ENCODE results near the gene GSTM1. TPM values are rescaled to one million over a fixed set of nuclear protein-coding genes. Genes with fewer than 3 reads are reported as not detected.
"Not testable (repeated sequence)": the region's sequence is repeated elsewhere in the genome, so short reads cannot be mapped to it uniquely, and the experiment has no call there.

GSTM1 gene
- total RNA-seq, 2 experiments from 2014 or later = 0.22 TPM; not detected in 1

DNA sequence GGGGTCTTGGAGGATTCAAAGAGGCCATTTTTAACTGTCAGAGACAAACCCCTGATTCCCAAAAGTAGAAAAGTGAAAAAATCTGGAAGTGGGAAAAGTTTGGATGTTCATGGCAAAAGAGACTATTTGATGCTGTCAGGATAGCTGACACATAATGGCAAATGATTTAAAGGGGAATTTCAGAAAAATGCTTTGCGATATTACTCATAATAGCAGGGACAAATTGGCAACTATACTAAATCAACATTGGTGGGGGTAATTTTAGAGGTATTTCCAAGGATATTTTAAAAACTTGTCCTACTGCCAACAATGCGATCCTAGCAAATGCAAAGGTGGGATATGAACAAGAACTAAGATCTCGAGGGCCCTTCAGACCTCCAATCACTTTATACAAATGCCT, 37.0 kb upstream of the GSTM1 start:
- ChIA-PET CTCF (interaction anchor here (1.0 to 5.4 kb wide), 8 partner anchors 9 to 334 kb away, joined by 3 to 115 read pairs (median 7); partner anchors contain the start of genes AHCYL1 and GNAI3), POLR2A (no interaction called here)
- H3K36me3 Mint-ChIP-seq = no peaks in the 10 kb centered on the region
- H3K9me3 Mint-ChIP-seq = no peaks in the 10 kb centered on the region
- DNase-seq = no peak
- no peak overlapping the region for H3K27ac Mint-ChIP-seq
- intact Hi-C loops (cut with micrococcal nuclease) = no loop called here
- peaks cover 8% of the 10 kb centered on the region for H3K4me1 Mint-ChIP-seq (ENCODE audit: low read depth)
- peaks cover 12% of the 10 kb centered on the region for H3K27me3 Mint-ChIP-seq
- H3K4me3 Mint-ChIP-seq = no peak overlapping the region

DNA sequence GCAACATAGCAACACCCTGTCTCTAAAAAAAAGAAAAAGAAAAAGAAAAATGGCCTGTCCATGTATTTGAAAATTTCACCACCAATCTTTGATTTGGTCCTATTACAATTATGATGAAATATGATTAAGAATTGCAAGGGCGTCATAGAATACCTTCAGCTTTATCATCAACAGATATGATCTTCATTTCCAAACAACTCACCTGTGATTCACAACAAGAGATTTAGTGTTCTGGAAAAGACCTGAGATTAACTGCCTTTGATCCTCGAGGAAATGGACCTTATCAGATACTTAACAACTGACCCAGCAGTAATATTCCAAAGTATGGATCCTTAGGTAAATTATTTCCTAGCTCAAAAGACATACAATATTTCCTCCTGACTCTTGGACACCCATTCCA, 35.2 kb upstream of the GSTM1 start:
- H3K9me3 Mint-ChIP-seq = no peaks in the 10 kb centered on the region
- intact Hi-C loops (cut with micrococcal nuclease) = no loop called here
- peaks cover 12% of the 10 kb centered on the region for H3K4me1 Mint-ChIP-seq (ENCODE audit: low read depth)
- CTCF ChIA-PET = interaction anchor here (0.9 to 5.4 kb wide), 4 partner anchors 11 to 333 kb away, joined by 3 to 115 read pairs (median 16); partner anchors contain the start of gene AHCYL1
- DNase-seq = no peak
- peaks cover 12% of the 10 kb centered on the region for H3K27me3 Mint-ChIP-seq
- H3K27ac Mint-ChIP-seq = no peak overlapping the region
- H3K36me3 Mint-ChIP-seq = no peaks in the 10 kb centered on the region
- POLR2A ChIA-PET = no interaction called here
- H3K4me3 Mint-ChIP-seq = no peak overlapping the region

DNA sequence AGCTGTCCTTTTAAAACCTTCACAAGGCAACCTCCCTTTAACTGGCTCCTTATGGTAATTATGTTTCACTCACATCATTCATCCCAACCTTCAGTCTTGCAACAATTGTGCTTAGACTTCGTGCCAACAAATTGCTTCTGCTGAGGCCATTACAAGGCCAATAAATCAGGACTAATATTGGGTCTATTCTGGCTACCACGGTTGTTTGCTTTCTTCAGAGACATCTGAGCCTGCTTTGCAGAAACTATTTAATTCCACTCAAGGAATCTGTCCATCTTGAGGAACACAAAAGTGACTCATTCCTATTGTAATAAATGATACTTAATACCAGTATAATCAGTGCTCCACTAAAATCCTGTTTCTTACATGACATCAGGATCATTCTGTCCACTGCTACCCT, 34.3 kb upstream of the GSTM1 start:
- H3K4me3 Mint-ChIP-seq = no peak overlapping the region
- no peaks in the 10 kb centered on the region for H3K36me3 Mint-ChIP-seq
- H3K9me3 Mint-ChIP-seq = no peaks in the 10 kb centered on the region
- ChIA-PET POLR2A (no interaction called here), CTCF (interaction anchor here (4.9 to 5.4 kb wide), 2 partner anchors 12 to 331 kb away, joined by 26 to 115 read pairs; partner anchors contain the start of gene AHCYL1)
- DNase-seq = no peak
- H3K4me1 Mint-ChIP-seq (ENCODE audit: low read depth) = peaks cover 12% of the 10 kb centered on the region
- intact Hi-C loops (cut with micrococcal nuclease) = no loop called here
- peaks cover 12% of the 10 kb centered on the region for H3K27me3 Mint-ChIP-seq
- no peak overlapping the region for H3K27ac Mint-ChIP-seq

DNA sequence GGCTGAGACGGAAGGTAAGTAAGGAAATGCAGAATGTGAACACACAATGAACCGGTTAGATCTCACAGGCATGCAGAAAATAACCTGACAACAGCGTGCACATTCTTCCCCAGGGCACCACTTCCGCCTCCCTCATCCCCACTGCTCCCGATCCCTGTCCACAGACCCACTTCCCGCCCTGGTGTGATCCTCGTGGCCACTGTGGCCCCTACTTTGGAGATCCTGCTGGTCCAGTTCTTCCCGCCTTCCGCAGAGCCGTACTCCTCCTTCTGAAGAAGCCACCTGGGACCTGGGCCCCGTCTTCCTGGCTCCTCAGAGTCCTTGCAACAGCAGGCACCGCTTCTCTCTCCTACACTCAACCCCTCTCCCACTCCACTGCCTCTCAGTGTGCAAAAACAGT, 33.1 kb upstream of the GSTM1 start:
- no peak overlapping the region for H3K27ac Mint-ChIP-seq
- no peaks in the 10 kb centered on the region for H3K9me3 Mint-ChIP-seq
- intact Hi-C loops (cut with micrococcal nuclease) = no loop called here
- H3K27me3 Mint-ChIP-seq = peaks cover 12% of the 10 kb centered on the region
- ChIA-PET POLR2A (interaction anchor here (1.7 kb wide), 1 partner anchor 35 kb away, joined by 4 read pairs; the partner anchor contains the start of genes AMPD2 and GNAT2), CTCF (interaction anchor here (2.6 to 8.4 kb wide), 2 partner anchors 15 to 330 kb away, joined by 13 to 71 read pairs; partner anchors contain the start of gene AHCYL1)
- no peak for DNase-seq
- H3K36me3 Mint-ChIP-seq = no peaks in the 10 kb centered on the region
- H3K4me1 Mint-ChIP-seq (ENCODE audit: low read depth) = peaks cover 12% of the 10 kb centered on the region
- no peak overlapping the region for H3K4me3 Mint-ChIP-seq

DNA sequence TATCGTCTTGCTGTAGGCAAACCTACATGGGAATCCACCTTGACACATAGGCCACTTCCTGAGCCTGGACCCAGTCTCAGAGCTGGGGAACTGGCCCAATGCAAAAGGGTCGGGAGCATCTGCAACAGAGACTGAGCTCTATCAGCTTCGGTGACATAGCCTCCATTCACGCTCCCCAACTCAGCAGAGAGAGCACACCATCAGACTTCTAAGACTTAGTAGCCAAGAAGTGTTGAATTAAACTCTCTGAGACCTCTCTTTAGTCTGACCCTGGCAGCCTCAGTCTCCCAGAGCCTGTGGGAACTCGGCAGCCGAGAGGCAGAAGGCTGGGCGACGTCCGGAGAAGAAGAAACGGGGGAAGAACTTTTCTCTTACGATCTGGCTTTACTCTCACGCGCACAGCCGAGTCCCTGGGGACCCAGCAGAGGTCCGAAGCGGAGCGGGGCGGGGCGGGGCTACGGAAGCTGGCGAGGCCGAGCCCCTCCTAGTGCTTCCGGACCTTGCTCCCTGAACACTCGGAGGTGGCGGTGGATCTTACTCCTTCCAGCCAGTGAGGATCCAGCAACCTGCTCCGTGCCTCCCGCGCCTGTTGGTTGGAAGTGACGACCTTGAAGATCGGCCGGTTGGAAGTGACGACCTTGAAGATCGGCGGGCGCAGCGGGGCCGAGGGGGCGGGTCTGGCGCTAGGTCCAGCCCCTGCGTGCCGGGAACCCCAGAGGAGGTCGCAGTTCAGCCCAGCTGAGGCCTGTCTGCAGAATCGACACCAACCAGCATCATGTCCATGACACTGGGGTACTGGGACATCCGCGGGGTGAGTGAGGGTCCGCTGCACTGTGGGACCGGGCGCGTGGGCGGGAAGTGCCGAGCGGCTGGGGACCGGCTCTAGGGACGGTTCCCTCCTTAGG, 31.8 kb upstream of the GSTM1 start, which contains the start of gene GSTM4:
GSTM4 (plus strand) TSS at position 485 of the 905 bp plus-strand sequence; CDS start at position 776, 291 bp downstream.
- CTCF ChIA-PET = interaction anchor here (1.1 to 8.4 kb wide), 6 partner anchors 16 to 329 kb away, joined by 3 to 71 read pairs (median 4); partner anchors contain the start of gene AHCYL1
- DNase-seq = peak; percentile 80
- Mint-ChIP-seq H3K9me3 (no peaks in the 10 kb centered on the region), H3K4me3 (peak within 1 kb of the TSS; percentile 89), H3K27me3 (peaks cover 10% of the 10 kb centered on the region), H3K27ac (peak within 1 kb of the TSS; percentile 66), H3K36me3 (no peaks in the 10 kb centered on the region), H3K4me1 (ENCODE audit: low read depth) (peaks cover 12% of the 10 kb centered on the region)
- POLR2A ChIA-PET = interaction anchor here (0.6 to 1.7 kb wide), 2 partner anchors 36 to 329 kb away, joined by 4 read pairs; partner anchors contain the start of genes AHCYL1, AMPD2 and GNAT2
- intact Hi-C loops (cut with micrococcal nuclease) = no loop called here

DNA sequence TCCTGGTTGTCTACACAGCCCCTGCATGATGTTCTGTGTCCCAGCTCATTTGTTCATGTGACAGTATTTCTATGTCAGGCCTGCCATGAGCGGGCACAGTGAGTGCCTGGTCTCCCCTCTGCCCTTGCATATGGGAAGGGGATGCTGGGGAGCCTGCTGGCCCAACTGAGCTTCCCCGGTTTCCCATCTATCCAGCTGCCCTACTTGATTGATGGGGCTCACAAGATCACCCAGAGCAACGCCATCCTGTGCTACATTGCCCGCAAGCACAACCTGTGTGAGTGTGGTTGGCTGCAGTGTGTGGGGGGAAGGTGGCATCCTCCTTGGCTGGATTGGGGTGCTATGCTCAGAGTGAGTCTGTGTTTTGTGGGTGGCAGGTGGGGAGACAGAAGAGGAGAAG, 30.2 kb upstream of the GSTM1 start:
- Mint-ChIP-seq H3K4me1 (ENCODE audit: low read depth) (peaks cover 12% of the 10 kb centered on the region), H3K9me3 (no peaks in the 10 kb centered on the region), H3K36me3 (no peaks in the 10 kb centered on the region), H3K4me3 (no peak overlapping the region), H3K27me3 (peaks cover 8% of the 10 kb centered on the region), H3K27ac (no peak overlapping the region)
- intact Hi-C loops (cut with micrococcal nuclease) = no loop called here
- CTCF ChIA-PET = interaction anchor here (1.0 to 8.4 kb wide), 2 partner anchors 18 to 125 kb away, joined by 3 to 71 read pairs; no protein-coding TSS in a partner anchor
- no peak for DNase-seq
- POLR2A ChIA-PET = no interaction called here

DNA sequence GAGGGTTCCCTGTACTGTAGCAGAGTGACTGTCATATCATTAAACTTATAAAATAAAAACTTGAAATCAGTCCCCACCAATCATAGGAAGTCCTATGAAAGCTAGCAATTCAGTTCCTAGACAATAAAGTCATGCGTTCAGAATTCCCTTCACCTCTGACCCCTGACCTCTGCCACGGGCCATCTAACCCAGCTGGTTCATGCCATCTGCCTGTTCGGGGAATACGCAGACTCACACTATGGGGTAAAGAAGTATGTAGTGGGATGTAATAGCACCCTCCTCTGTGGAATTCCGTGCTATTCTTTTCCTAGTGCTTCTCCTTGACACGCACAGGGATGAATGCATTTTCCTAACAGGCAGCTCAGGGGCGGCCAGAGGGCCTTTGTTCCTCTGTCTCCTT, 29.6 kb upstream of the GSTM1 start:
- ChIA-PET CTCF (interaction anchor here (0.7 to 8.4 kb wide), 5 partner anchors 9 to 327 kb away, joined by 3 to 71 read pairs (median 3); partner anchors contain the start of gene AHCYL1), POLR2A (no interaction called here)
- H3K9me3 Mint-ChIP-seq = no peaks in the 10 kb centered on the region
- intact Hi-C loops (cut with micrococcal nuclease) = no loop called here
- peaks cover 12% of the 10 kb centered on the region for H3K4me1 Mint-ChIP-seq (ENCODE audit: low read depth)
- no peaks in the 10 kb centered on the region for H3K36me3 Mint-ChIP-seq
- H3K27me3 Mint-ChIP-seq = peaks cover 7% of the 10 kb centered on the region
- H3K4me3 Mint-ChIP-seq = no peak overlapping the region
- no peak overlapping the region for H3K27ac Mint-ChIP-seq
- no peak for DNase-seq

DNA sequence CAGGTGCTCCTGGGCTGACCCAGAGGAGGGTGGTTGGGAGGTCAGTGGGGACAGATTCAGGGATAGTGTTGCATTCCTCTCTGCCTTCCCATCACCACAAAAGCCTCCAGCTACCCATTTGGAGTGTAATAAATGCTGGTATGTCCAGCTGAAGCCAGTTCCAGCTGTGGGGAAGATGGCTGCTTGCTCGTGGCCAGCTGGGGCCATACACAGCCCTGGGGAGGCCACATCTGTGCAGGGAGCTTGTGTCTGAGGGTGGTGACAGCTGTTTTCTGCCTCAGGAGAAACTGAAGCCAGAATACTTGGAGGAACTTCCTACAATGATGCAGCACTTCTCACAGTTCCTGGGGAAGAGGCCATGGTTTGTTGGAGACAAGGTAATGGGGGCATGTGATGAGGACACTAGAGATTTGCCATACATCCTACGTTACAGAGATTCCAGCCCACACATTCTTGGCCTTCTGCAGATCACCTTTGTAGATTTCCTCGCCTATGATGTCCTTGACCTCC, 29.0 kb upstream of the GSTM1 start:
- H3K36me3 Mint-ChIP-seq = no peaks in the 10 kb centered on the region
- H3K4me3 Mint-ChIP-seq = no peak overlapping the region
- H3K27me3 Mint-ChIP-seq = peaks cover 6% of the 10 kb centered on the region
- no peak for DNase-seq
- H3K4me1 Mint-ChIP-seq (ENCODE audit: low read depth) = peaks cover 12% of the 10 kb centered on the region
- ChIA-PET POLR2A (no interaction called here), CTCF (interaction anchor here (0.7 to 8.4 kb wide), 4 partner anchors 8 to 326 kb away, joined by 3 to 71 read pairs (median 3); partner anchors contain the start of gene AHCYL1)
- no peak overlapping the region for H3K27ac Mint-ChIP-seq
- intact Hi-C loops (cut with micrococcal nuclease) = no loop called here
- H3K9me3 Mint-ChIP-seq = no peaks in the 10 kb centered on the region

DNA sequence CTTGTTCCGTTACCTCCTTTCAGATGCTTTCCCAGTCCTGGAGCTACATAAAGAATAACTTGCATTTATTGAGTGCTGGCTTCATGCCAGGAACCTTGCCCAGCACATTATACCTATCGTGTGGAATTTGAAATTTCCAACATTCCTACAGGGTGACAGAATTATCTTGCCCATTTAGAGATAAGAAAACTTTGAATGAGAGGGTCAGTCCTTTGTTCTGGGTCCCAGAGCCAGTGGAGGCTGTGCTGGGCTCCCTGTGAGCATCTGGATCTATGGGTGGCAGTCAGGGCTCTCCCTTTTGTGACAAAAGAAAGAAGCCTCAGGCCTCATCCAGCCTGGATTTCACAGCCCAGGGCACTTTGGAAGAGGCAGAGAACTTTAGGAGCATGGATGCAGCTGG, 28.5 kb upstream of the GSTM1 start:
- Mint-ChIP-seq H3K4me1 (ENCODE audit: low read depth) (peaks cover 12% of the 10 kb centered on the region), H3K27ac (no peak overlapping the region), H3K4me3 (no peak overlapping the region), H3K27me3 (peaks cover 6% of the 10 kb centered on the region), H3K9me3 (no peaks in the 10 kb centered on the region), H3K36me3 (no peaks in the 10 kb centered on the region)
- CTCF ChIA-PET = interaction anchor here (1.0 to 8.4 kb wide), 2 partner anchors 19 to 118 kb away, joined by 4 to 71 read pairs; no protein-coding TSS in a partner anchor
- intact Hi-C loops (cut with micrococcal nuclease) = no loop called here
- POLR2A ChIA-PET = no interaction called here
- no peak for DNase-seq

DNA sequence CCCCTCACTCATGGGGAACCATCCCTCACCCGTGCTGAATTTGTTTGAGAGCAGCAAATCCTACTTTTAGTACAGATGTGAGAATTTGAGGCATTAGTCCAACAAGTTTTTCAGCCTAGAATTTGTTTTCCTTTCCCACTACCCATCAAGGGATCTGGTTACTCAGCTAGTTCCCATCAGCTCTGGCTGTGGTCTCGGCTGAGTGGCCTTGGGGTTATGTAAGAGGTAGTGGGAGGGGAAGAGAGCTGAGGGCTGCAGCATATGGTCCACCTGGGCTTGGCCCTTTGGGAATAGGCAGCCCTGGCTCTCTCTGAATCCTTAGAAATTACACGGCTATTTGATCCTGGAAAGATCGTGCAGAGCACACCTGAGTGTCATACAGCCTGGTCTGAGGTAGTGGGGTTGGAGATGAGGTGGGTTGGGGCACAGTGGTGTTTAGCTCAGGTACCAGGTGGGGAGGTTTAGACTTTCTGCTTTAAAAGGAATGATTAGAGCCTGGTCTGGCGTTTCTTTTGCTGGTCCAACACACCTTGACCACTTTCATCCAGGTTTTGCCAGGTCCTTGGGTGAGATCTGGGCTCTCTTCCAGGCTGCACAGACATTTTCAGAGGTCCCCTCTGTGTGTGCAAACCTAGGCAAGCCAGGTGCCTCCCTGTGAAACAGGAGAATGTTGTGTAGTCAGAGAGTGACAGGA, 27.5 kb upstream of the GSTM1 start:
- POLR2A ChIA-PET = no interaction called here
- peaks cover 9% of the 10 kb centered on the region for H3K4me1 Mint-ChIP-seq (ENCODE audit: low read depth)
- no peaks in the 10 kb centered on the region for H3K27me3 Mint-ChIP-seq
- H3K27ac Mint-ChIP-seq = no peak overlapping the region
- no peaks in the 10 kb centered on the region for H3K9me3 Mint-ChIP-seq
- no peak overlapping the region for H3K4me3 Mint-ChIP-seq
- no peak for DNase-seq
- no peaks in the 10 kb centered on the region for H3K36me3 Mint-ChIP-seq
- CTCF ChIA-PET = interaction anchor here (1.0 to 8.4 kb wide), 4 partner anchors 17 to 117 kb away, joined by 3 to 71 read pairs (median 4); no protein-coding TSS in a partner anchor
- intact Hi-C loops (cut with micrococcal nuclease) = no loop called here

DNA sequence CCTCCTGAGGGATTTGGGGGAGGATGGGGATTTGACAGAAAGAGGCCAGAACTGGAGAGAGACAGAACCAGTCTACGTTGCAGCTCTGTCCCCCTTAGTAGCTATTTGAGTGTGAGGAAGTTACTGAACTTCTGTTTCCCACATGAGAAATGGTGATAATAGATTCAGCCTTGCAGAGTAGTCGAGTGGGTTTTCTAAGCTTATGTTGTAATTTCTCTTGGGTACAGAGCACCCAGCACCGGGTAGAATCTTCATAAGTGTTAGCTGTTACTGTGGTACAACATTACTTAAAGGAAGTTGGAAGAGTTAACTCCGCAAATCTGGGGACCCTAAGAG, 27.0 kb upstream of the GSTM1 start:
- CTCF ChIA-PET = interaction anchor here (1.1 to 8.4 kb wide), 4 partner anchors 11 to 26 kb away, joined by 3 to 71 read pairs (median 4); no protein-coding TSS in a partner anchor
- H3K4me1 Mint-ChIP-seq (ENCODE audit: low read depth); DNase-seq; H3K27me3 Mint-ChIP-seq; H3K9me3 Mint-ChIP-seq; H3K27ac Mint-ChIP-seq; H3K4me3 Mint-ChIP-seq; POLR2A ChIA-PET; intact Hi-C loops (cut with micrococcal nuclease); H3K36me3 Mint-ChIP-seq: not testable (repeated sequence)
